KOPT-K1 (cell line): ENCODE results near the gene SLC44A1.

Experiments
- H3K27ac ChIP-seq: fragments of 200-600 bp; sonication (generic); 2 replicates; pipeline ENCODE4 v1.5.1; 2016; ENCODE audit warnings: antibody characterized with exemption, mild to moderate bottlenecking, low read depth, low read length; ENCODE audit not compliant: poor library complexity, severe bottlenecking
- H3K36me3 ChIP-seq: fragments of 200-600 bp; sonication (generic); 2 replicates; pipeline ENCODE4 v1.5.1; 2017; ENCODE audit warnings: antibody characterized with exemption, mild to moderate bottlenecking, low read length, moderate library complexity; ENCODE audit not compliant: insufficient read depth
- H3K9me3 ChIP-seq: fragments of 200-600 bp; sonication (generic); 2 replicates; pipeline ENCODE4 v1.5.1; 2017; ENCODE audit warnings: antibody characterized with exemption, low read length, mild to moderate bottlenecking; ENCODE audit not compliant: insufficient read depth, poor library complexity, severe bottlenecking

The SLC44A1 gene

DNA sequence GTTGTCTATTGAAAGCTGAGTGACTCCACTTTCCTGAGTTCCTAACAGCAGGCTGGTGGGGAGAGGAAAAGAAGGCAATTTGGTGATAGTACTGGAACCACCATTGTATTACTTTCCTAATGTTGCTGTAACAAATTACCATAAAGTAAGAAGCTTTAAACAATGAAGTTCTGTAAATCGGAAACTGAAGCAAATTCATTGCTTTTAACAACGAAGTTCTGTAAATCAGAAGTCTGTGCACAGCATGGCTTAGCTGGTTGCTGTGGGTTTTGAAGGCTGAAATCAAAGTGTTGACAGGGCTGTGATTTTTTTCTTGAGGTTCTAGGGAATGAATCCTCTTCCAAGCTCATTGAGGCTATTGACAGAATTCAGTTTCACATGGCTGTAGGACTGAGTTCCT, 72.3 kb downstream of the SLC44A1 start:
- H3K27ac ChIP-seq: no peak overlapping the region
- no peaks in the 10 kb centered on the region for H3K36me3 ChIP-seq
- no peaks in the 10 kb centered on the region for H3K9me3 ChIP-seq

- Histone ChIP-seq H3K36me3 (no peaks in the 10 kb centered on the region), H3K27ac (no peak overlapping the region), H3K9me3 (no peaks in the 10 kb centered on the region)
Observed at GRCh38 chr9:105318729-105319191, 74.3 kb downstream of the SLC44A1 start.

- H3K9me3 ChIP-seq: no peaks in the 10 kb centered on the region
- H3K27ac ChIP-seq: no peak overlapping the region
- H3K36me3 ChIP-seq: no peaks in the 10 kb centered on the region
Observed at GRCh38 chr9:105319202-105319813, 74.9 kb downstream of the SLC44A1 start.

- H3K27ac ChIP-seq: no peak overlapping the region
- H3K9me3 ChIP-seq: no peaks in the 10 kb centered on the region
- H3K36me3 ChIP-seq: no peaks in the 10 kb centered on the region
Observed at GRCh38 chr9:105320568-105320967, 76.1 kb downstream of the SLC44A1 start.

GRCh38 chr9:105328296-105328695, 83.8 kb downstream of the SLC44A1 start:
- Histone ChIP-seq H3K27ac (no peak overlapping the region), H3K36me3 (no peaks in the 10 kb centered on the region), H3K9me3 (no peaks in the 10 kb centered on the region)

DNA sequence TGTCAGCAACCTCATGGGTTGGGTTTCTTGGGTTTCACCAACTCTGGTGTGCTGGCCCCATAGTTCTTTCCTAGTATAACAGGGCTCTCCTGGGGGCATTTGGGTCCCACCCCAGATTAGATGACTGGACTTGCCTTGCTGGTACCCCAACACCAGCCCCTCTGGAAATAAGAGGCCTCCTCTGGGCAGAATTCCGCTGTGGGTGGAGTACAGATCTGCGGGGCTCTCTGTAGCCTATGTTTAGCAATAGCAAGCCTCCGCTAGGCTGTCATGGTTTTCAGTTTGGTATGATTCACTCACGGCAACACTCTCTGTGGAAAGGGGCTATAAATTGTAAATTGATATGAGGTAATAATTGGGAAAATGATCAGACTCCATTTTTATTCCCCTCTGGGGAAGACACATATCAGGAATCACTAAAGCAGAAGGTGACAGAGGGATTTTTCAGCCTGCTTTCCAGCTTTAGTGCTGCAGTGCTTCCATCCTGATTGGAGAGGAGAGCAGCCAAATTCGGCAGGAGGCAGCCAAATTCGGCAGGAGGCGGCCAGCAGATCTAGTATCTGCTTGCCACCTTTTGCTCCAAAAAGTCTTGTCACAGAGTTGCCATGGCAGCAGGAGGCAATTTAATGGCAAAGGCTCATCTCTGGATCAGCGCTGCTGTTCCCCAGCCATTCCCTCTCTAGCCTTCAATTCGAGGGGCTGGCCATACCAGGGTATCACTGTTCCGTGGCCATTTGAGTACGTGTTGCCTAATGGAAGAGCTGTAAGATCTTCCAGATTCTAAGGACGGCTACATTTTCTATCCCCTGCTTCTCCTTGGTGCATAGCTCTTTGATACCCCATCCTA, 84.6 kb downstream of the SLC44A1 start:
- H3K36me3 ChIP-seq: no peaks in the 10 kb centered on the region
- H3K9me3 ChIP-seq: no peaks in the 10 kb centered on the region
- no peak overlapping the region for H3K27ac ChIP-seq

GRCh38 chr9:105329719-105330062, 85.2 kb downstream of the SLC44A1 start:
- no peak overlapping the region for H3K27ac ChIP-seq
- H3K9me3 ChIP-seq: no peaks in the 10 kb centered on the region
- H3K36me3 ChIP-seq: no peaks in the 10 kb centered on the region

DNA sequence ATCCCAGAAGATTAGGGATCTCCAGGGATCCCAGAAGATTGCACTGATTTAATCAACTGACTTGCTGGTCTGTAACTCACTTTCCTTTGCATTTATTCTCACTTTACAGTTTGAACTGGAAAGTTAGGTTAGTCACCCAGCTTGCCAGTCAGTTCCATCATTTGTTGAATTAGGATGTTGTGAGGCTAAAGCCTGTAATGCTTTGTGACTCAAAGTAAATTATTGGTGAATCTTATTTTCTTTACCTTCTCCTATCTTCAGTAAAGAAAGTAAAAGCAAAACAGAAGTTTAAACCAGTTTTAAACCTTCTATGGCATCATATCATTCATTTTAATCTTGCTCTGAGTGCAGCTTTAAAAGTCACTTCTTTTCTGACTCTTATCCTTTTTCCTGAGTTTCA, 85.8 kb downstream of the SLC44A1 start:
- Histone ChIP-seq H3K9me3 (no peaks in the 10 kb centered on the region), H3K27ac (no peak overlapping the region), H3K36me3 (no peaks in the 10 kb centered on the region)

GRCh38 chr9:105330755-105331154, 86.3 kb downstream of the SLC44A1 start:
- no peaks in the 10 kb centered on the region for H3K36me3 ChIP-seq
- H3K9me3 ChIP-seq: no peaks in the 10 kb centered on the region
- no peak overlapping the region for H3K27ac ChIP-seq

GRCh38 chr9:105331160-105331559, 86.7 kb downstream of the SLC44A1 start:
- Histone ChIP-seq H3K36me3 (no peaks in the 10 kb centered on the region), H3K27ac (no peak overlapping the region), H3K9me3 (no peaks in the 10 kb centered on the region)

GRCh38 chr9:105331755-105332154, 87.3 kb downstream of the SLC44A1 start:
- H3K36me3 ChIP-seq: no peaks in the 10 kb centered on the region
- no peak overlapping the region for H3K27ac ChIP-seq
- no peaks in the 10 kb centered on the region for H3K9me3 ChIP-seq

GRCh38 chr9:105332471-105332870, 88.0 kb downstream of the SLC44A1 start:
- no peaks in the 10 kb centered on the region for H3K36me3 ChIP-seq
- no peaks in the 10 kb centered on the region for H3K9me3 ChIP-seq
- H3K27ac ChIP-seq: no peak overlapping the region

DNA sequence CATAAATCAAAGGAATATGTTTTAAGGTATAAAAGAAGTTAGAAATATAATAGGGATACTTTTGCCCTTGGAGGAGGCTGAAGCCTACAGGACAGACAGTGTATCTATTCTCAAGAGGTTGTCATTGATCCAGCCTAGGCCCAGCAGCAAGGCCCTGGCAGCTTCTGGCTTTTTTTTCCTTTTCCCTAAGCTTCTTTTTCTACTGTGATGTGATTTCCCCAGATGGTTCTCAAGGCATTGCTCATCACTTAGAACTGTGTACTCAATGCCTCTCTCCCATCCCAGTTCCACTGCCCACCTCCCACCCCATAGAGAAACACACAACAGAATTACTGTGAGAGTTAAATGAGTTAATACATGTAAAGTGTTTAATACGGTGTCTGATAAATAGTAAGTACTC, 88.6 kb downstream of the SLC44A1 start:
- H3K36me3 ChIP-seq: no peaks in the 10 kb centered on the region
- H3K9me3 ChIP-seq: no peaks in the 10 kb centered on the region
- no peak overlapping the region for H3K27ac ChIP-seq

- no peaks in the 10 kb centered on the region for H3K9me3 ChIP-seq
- H3K36me3 ChIP-seq: no peaks in the 10 kb centered on the region
- H3K27ac ChIP-seq: no peak overlapping the region
Observed at GRCh38 chr9:105333811-105334210, 89.4 kb downstream of the SLC44A1 start.

GRCh38 chr9:105338308-105338707, 93.9 kb downstream of the SLC44A1 start:
- Histone ChIP-seq H3K36me3 (no peaks in the 10 kb centered on the region), H3K27ac (no peak overlapping the region), H3K9me3 (no peaks in the 10 kb centered on the region)

GRCh38 chr9:105339849-105340248, 95.4 kb downstream of the SLC44A1 start:
- no peaks in the 10 kb centered on the region for H3K36me3 ChIP-seq
- H3K27ac ChIP-seq: no peak overlapping the region
- H3K9me3 ChIP-seq: no peaks in the 10 kb centered on the region
